Myocyte (in vitro differentiated cells): ENCODE results near the gene NKD1. TPM values are rescaled to one million over a fixed set of nuclear protein-coding genes. Genes with fewer than 3 reads are reported as not detected.

Experiments used
- DNase-seq: peaks from one replicate; pipeline ENCODE4 v3.0.0-alpha.2; 2012; ENCODE audit warnings: low read depth
- total RNA-seq: library from RNA; depleted of rRNA; stranded (reverse); fragments of >200 nt; gene quantifications from 2 replicates; pipeline ENCODE4 v1.2.3, GENCODE V29; 2014

NKD1 gene
- total RNA-seq, 1 donor from 2014 or later = 0.75 TPM

DNA sequence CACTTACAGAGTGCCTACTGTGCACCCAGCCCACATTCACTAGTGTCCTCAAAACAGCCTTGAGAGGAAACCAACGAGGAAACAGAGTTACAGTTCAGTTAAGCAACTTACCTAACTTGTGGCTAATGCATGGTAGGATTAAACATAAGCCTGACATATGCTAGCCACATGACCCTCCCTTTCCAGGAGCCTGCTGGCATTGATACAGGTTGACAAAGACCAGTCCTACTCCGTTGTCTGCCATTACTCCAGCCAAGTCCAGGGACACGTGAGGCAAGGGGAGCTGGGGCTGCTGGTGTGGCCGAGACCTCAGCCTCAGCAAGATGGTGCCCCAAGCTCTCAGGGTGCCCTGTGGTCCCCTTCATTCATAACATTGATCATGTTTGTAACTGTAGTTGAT, 95.0 kb downstream of the NKD1 start:
- DNase-seq = no peak

DNA sequence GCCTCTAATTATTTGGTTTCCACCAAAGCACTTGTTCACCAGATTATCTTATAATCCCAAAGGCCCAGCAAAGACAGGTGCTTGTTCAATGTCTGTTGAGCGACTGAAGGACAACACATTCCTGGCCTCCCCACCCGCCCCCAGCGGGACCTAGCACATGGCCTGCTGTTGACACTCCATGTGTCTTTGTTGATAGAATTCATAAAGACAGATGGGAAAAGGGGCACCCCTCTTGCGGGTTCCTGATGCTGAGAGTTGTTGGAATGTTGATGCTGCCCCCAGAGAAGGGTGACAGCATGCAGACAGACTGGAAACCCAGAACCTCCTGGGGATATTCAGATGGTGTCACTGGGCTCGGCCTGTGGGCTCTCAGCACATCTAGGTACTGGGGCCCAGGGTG, 96.0 kb downstream of the NKD1 start:
- no peak for DNase-seq

DNA sequence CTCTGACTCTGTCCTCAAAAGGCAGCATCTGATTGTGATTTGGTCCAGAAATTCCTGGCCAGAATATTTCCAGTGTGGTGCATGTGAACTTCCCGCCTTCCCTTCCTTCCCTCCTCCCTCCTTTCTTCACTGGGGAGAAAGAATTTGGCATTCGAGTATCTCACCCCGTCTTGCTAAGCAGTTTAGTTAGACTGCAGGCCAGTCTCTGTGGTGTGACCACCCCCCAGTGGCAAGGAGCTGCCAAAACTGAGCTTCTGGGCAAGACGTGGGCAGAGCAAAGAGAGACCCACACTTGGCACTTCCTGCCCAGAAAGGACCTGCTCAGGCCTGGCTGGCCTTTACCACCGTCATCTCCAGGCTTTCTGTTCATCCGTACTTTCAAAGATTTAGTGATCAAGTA, 96.5 kb downstream of the NKD1 start:
- DNase-seq = peak; percentile 35

DNA sequence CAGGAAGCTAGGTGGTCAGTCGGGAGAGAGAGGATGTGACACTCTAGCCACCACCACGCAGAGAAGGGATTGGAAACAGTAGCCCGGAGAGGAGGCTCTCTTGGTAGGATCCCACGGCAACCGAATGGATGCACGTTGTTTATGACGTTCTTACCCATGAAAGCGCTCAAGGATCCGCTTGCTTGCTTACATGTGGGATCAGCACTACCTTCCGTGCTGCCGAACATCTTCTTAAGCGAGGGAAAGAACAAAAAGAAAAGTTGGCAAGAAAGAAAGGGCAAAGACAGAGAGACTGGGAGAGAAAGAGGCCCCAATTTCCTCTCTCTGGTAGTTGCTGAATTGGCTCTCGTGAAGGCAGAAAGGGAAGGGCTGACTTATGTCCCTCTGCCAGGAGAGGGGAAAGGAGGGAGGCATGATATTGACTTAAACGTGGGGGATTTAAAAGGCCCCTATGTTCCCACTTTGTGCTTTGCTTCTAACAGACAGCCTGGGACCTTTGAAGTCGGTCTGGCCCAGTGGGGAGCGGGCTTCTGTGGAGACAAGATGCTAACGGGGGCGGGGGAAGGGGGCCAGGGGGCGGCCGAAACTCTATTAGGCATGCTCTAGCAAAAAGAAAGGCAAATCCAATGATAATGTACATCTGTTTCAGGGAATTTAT, 97.5 kb downstream of the NKD1 start:
- DNase-seq = no peak

DNA sequence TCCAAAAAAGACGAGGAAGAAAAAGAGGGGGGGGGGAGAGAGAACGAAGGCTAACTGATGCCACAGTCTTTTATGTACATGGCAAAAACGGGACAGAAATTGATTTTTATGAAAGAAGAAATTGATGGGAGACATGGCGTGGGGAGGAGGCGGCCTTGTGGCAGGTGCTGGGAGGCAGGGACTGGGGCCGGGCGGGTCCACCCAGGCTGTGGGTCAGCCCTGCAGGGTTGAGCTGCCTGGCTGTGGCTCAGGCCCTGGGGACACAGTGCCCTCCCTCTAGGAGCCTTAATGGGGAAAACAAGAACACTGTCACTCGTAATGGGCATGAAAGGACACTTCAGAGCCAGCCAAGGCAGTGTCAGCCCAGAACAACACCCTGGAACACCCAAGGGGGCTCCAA, 98.1 kb downstream of the NKD1 start:
- DNase-seq = no peak

DNA sequence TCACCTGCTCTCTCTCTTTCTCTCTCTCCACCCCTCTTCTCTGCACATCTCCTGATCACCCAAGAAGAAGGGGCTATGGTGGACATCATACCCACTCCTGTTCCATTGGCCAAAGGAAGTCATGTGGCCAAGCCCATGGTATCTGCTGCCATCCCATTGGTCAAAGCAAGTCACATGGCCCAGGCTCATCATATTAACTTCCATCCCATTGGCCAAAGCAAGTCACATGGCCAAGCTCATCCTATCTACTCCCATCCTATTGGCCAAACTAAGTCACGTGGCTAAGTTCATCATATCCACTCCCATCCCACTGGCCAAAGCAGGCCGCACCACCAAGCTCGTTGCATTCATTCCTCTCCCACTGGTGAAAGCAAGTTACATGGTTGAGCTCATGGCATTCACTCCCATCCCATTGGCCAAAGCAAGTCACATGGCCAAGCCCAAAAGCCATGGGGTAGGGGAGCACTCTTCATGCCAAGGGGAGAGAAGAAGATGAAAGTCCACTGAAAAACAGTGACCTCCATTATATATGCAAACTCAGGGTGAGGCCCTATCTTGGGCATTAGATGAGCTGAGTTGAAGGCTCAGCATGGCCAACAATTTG, 103.7 kb downstream of the NKD1 start:
- no peak for DNase-seq

DNA sequence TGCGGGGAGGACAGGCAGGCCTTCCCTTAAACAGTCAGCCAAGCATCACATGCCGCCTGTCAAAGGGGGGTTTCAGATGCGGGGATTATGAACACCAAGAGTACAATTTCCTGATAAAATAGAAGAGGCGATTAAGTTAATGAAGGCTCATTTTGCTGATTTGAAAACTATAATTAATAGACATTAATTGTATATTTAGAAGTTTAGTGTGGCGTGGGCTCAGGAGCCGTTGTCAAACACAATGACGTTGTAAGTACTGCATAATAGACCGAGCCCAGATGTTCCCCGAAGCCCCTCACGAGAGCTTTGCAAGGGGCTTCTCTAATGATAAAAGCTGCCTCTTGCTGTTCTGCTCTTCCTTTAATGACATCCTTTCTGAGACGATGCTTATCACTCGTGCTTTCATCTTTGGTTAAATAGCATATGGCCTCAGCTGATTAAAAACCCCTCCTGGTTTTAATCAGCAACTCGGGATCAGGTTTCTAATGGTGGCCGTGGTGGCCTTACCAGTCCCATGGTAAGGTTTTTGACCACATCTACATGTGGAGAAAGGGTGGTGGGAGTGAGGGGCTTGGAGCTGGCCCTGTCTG, 104.7 kb downstream of the NKD1 start:
- no peak for DNase-seq

DNA sequence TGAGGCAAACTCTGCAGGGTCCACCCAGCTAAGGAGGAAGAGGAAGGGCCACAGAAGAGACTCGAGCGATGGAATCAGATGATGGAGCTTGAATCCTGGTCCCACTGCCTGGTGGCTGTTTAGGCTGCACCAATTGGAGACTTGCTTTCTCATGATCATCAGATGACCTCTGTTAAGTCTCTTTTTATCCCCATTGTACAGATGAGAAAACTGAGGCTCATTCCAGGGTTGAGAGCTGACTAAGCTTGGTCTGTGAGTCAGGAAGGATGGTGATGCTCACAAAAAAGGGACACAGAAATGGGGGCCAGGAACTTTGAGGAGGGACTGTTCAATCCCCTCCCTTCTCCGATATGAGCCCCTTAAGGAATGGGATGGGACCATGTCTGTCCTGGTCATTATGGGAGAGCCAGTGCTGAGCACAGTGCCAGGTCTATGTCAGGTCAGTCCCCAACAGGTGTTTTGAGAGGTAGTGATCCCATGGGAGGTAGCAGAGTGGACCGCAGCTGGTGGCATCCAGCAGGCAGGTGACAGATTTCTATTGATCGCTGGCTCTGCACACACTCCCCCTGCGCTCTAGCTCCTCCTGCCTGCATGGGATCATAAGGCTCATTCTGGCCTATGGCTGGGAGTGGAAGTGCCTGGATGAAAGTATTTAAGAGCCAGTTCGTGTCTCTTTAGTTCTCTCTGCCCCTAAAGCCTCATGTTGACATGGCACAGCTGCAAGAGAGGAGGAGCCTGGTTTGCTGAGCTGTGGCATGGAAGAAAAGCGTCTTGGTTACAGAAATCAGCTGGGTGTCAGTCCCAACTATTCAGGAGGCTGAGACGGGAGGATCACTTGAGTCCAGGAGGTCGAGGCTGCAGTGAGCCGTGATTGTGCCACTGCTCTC, 105.7 kb downstream of the NKD1 start:
- DNase-seq = peak; percentile 24

DNA sequence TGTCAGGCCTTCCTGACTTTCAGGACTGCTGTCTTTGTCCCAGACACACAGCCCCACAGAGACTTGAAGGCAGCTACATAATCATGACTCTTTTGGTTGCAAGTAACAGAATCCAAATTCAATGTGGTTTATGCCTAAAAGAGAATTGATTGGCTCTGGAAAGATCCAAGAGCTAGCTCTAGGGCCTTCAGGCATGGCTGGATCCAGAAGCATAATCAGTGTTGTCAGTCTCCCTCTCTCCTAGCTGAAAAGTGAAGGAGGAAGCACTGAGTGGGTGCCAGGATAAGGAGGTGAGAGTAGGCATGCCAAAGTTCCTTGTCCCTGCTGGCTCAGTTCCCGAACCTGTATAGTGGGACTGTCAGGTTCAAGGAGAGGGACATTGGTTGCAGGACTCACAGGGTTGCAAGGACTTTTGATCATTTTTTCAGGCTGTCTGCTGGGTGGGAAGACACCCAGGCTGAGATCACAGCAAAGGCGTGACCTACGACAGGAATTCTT, 107.4 kb downstream of the NKD1 start:
- no peak for DNase-seq

DNA sequence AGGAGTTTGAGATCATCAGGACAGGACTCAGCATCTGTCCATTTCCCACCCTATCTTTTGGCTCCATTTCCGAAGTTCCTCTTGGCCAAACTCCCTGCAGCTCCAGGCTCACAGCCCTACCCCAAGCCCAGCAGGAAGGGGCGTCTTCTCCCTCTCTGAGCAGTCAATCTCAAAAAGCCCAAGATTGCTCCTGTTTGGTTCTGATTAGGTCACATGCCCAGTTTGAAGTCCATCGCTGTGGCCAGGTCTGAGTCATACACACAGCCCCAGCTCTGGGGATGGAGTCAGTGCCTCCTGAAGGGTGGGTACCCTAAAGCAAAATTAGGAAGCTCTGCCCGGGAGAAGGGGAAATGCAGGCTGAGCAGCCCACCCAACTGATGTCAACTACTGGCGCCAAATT, 109.0 kb downstream of the NKD1 start:
- DNase-seq = no peak

DNA sequence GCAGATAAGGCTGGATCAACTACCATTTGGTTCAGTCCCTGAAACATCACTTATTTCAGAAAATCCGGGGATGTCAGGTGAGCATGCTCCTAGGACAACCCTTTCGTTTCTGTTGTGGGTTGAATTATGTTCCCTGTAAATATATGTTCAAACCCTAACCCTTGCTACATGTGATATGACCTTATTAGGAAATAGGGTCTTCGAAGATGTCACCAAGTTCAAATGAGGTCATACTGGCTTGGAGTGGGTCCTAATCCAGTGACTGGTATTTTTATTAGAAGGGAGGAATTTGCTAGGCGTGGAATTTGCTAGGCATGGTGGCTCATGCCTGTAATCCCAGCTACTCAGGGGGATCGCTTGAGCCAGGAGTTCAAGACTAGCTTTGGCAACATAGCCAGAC, 111.6 kb downstream of the NKD1 start:
- DNase-seq = no peak

DNA sequence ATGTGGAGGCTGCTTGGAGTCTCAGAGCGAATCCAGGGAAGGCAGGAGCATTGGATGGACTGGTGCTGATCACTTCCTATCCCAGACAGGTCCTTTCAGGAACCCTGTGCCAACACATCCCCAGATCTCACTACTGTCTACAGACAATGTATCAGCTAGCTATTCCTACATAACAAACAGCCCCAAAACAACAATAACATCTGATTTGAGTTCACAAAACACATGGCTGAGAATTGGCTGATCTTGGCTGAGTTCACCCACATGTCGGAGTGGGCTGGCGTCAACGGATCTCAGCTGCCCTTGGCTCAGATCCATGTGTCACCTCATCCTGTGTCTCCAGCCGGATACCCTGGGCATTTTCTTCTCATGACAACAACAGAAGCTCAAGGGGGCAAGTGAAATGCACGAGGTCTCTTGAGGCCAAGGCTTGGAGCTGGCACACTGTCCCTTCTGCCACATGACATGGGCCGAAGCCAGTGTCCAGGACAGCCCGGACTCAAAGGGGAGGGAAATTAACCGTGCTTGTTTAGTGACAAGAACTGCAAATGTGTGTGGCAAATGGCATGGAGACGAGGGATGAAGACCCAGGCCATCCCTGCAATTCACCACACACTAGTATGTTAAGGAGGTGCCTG, 114.2 kb downstream of the NKD1 start:
- no peak for DNase-seq

DNA sequence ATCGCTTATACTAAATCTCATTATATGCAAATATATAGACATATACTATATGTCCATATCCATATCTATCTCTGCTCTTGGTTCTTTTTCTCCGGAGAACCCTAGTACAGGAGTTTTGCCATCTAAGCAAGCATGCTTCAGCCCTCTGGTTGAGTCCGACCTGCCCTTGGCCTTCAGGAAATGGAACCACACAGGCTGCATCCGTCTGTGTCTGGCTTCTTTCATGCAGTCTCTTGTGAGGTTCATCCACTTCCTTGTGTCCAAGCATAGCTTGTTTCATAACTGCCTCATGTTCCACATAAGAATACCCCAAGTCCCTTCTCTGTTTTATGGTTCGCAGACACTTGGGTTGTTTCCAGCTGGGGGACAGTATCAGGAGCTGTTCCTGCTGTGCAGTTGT, 116.1 kb downstream of the NKD1 start:
- no peak for DNase-seq

DNA sequence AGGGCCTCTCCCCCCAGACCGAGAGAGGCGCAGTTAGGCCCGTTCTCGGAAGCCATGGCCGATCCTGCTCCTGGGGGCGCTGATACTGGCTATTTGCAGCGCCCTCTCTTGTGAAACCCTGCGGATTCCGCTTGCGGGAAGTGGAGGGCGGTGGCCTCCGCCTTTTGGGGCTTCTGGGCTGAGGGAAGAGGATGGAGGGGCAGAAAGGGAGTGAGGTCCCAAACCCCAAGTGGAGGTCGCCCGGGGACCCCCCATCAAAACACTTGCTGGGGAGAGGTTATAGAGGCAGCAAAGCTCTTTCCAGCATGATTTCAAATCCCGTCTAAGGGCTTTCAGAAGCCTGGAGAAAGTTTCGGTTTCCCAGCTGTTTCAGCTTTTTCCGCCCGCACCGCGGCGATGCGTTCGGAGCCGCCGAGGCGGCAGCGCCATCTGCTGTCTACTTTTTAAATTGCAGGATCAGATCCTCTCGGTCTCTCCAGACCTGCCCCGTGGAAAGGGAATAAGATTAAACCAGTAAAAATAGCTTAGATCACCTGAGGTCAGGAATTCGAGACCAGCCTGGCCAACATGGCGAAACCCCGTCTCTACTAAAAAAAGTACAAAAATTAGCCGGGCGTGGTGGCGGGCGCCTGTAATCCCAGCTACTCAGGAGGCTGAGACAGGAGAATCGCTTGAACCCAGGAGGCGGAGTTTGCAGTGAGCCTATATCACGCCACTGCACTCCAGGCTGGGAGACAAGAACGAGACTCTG, 117.1 kb downstream of the NKD1 start:
- DNase-seq = peak; percentile 70

DNA sequence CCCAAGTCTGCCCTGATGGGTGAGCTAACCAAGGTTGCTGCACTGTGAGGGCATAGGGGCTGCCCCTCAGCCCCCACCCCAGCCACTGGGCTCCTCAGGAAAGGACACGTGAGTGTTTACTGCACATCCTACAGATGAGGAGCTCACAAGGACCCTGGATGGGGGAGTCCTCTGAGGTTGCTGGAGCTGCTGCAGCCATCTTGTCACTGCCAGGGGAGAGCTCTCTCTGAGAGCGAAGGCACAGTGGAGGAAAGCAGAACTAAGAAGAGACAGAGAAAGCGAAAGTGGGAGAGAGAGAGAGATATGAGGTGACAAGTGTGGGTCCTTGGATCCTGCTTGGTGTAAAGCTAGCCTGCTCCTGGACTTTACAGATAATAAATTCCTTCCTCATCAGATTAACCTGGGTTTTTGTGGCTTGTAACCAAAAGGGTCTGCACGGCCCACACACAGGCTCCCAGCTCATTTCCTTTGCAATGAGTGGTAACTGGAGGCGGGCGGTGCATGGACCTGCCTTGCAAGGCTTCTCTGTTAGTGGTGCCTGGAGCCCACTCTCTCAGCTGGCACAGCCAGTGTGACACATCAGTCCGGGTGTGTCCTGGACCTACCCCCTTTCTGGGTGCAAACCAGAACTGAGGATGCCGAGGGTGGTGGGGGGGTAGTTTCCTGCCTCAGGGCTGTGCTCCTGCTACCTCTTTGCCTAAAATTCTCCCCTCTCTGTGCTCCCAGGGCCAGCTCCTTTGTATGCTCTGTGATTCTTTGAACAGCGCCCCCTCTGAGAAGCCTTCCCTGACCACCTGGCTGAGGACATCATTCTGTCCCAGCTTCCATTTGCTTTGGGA, 118.7 kb downstream of the NKD1 start:
- no peak for DNase-seq

DNA sequence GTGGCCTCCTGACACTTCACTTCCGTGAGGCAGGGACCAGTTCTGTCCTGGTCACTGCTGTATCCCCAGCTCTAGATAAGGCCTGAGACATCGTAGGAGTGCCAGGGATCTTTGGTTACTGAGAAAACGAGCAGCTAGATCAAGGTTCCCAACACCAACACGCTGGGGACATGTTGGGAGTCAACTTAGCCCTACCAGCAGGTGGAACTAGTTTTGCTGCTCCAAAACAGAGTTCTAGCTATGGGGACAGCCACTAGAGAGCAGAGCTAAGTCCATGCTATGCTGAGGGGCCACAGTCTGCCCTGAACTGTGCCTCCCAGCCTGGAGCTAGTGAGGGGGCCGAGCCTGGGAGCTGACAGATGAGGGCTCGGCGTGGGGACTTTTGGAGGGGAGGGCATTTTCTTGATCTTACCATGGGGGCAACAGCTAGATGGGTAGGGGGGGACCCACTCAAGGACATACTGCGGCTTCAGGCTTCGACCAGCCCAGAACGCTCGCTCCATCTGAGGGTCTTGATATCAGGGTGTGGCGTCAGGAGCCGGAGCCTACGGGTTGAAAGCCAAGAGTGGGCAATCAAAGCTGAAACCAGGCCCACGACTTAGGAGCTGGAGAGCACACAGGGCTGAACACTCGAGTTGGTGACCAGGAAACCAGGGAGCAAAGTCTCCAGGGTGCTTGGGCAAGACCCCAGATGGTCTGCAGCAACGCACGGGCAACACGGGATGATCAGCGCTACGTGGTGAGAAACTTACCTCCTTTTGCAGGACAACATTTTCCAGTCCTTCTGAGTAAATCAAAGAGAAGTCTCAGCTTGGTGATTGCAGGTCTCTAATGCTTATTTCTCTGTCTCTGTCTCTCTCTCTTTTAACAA, 119.5 kb downstream of the NKD1 start:
- peak; percentile 45 for DNase-seq

DNA sequence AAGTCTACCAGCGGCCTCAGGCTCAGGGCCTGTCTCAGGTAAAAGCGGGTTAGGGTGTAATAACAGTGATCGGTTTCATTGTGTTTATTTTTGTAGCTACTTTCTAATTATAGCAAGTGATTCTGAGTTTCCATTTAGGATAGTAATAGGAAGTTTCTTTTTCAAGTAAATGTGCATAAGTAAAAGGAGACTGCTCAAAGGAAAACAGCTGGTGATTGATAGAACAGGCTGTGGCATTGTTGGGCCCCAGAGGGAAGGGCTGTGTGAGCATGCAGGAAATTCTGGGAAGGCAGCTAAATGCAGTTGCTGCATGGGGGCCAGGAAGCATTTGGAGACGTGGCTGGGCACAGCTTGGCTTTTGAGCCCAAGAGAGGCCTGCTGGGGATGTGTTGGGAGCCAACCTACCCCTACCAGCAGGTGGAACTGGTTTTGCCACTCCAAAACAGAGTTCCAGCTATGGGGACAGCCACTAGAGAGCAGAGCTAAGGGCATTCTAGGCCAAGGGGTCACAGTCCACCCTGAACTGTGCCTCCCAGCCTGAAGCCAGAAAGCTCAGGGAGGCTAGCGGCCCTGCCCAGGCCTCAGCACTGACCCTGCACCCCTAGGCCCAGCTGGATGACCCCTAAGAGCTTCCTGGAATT, 120.3 kb downstream of the NKD1 start:
- DNase-seq = peak; percentile 90

DNA sequence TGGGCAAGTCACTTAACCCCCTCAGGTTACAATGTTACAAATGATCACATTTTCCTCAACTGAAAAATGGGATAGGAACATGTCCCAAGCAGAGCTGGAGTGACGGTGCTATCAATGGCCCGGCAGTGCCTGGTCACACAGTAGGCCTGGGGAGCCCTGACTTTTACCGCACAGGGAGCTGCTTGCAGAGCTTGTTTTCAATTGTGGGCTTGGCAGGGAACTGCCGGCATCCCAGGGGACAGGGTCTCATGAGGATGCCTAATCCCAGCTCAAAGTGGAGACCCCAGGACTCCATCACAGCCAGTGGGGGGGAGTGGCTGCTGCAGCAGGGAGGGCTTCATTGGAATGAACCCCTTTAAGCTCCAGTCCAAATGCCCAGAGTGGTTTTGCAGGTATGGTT, 121.5 kb downstream of the NKD1 start:
- DNase-seq = no peak
